ENCODE results near the gene PCYT1B. TPM values are rescaled to one million over a fixed set of nuclear protein-coding genes. Genes with fewer than 3 reads are reported as not detected.
"Not testable (repeated sequence)": the region's sequence is repeated elsewhere in the genome, so short reads cannot be mapped to it uniquely, and the experiment has no call there.

The PCYT1B gene
- polyA plus RNA-seq (2014; cell fraction: cytosol; rRNA removed) = 17.7 and 18.6 TPM in 2 replicates
- polyA plus RNA-seq (2014; cell fraction: nucleus; rRNA removed) = 7.2 and 11.9 TPM in 2 replicates

- peak; percentile 89 for DNase-seq (ENCODE audit: low spot score)
Observed at GRCh38 chrX:24647257-24648058, at the start of gene PCYT1B. PCYT1B (minus strand) TSS chrX:24647347; CDS start chrX:24647105, 242 bp downstream.

DNA sequence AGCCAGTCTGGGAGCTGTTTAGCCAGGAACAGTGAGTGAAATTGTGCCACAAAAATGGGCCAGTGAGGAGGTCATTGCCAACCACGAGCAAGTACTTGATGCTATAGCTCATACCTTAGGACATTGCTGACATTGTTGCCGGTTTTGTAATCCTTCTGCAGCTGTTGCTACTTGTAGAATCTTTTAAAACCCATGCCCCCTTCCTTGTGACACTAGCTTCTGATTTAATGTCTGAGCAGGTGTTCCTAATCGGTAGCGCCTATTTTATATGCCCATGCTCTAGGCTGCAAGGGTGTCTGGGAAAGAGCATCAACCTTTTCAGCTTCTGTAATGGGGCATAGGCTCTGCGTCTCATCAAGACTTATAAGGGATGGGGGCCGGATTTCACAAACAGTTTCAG, 49.1 kb upstream of the PCYT1B start:
- no peak for DNase-seq (ENCODE audit: low spot score)

GRCh38 chrX:24694825-24695224, 47.7 kb upstream of the PCYT1B start:
- no peak for DNase-seq (ENCODE audit: low spot score)

DNA sequence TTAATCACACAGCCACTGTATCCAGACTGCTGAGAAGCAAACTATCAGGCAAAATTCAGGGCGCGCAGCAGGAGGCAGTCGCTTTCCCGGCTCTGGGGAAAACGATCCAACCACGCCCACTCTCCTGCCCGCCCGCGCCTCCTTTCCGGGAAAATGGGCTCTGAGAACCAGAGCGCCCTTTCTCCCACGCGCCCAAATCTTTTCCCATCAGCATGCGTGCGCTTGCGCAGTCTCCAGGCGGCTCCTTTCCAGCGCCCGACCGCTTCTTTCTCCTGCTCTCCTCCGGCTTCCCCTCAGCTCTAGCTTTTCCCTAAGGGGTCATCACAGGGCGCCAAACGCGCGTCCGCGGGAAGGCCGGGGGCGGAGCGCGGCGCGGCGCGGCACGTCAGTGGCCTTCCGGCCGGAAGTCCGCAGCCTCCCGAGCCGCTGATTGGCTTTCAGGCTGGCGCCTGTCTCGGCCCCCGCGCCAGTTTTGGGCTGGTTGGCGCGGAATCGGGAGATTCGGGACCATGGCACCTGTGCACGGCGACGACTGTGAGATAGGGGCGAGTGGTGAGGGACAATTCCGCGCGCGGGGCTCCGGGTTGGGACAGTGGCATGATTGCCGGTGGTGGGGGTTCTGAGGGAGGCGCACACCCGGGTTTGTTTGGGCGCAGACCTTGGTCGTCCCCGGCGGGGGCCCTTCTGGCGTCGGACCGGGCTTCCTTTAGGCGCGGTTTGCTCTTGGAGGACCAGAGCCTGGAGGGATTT, 46.5 kb upstream of the PCYT1B start, which contains the start of gene POLA1:
TSS of gene POLA1 (plus strand) at position 466 of the 750 bp plus-strand sequence. CDS start at position 510, 44 bp downstream.
- DNase-seq (ENCODE audit: low spot score) = peak; percentile 97

GRCh38 chrX:24692305-24692704, 45.2 kb upstream of the PCYT1B start:
- DNase-seq (ENCODE audit: low spot score) = no peak

GRCh38 chrX:24684048-24684447, 36.9 kb upstream of the PCYT1B start:
- DNase-seq (ENCODE audit: low spot score) = no peak

DNA sequence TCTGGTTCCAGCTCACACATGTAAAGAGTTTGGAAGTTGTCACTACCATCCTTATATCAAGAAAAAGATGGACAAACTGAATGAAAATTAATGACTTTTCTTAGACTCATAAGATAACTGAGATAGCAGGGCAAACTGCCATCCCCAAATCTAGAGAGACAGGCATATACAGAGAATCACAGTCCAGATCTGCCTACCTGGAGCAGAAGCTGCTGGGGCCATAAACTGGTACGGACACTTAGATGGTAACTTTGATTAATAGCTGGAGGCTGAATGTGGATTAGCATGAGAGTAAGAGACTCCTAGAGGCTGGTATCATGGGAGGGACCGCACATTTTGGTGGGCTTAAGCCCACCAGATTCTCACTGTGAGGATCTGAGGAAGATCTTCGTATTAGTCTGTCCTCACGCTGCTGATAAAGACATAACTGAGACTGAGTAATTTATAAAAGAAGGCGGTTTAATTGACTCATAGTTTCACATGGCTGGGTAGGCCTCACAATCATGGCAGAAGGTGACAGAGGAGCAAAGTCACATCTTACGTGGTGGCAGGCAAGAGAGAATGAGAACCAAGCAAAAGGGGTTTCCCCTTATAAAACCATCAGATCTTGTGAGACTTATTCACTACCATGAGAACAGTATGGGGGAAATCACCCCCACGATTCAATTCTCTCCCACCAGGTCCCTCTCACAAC, 35.7 kb upstream of the PCYT1B start:
- DNase-seq (ENCODE audit: low spot score) = no peak

- DNase-seq (ENCODE audit: low spot score) = no peak
Observed at GRCh38 chrX:24676403-24677024, 29.4 kb upstream of the PCYT1B start.

- no peak for DNase-seq (ENCODE audit: low spot score)
Observed at GRCh38 chrX:24673424-24673823, 26.3 kb upstream of the PCYT1B start.

DNA sequence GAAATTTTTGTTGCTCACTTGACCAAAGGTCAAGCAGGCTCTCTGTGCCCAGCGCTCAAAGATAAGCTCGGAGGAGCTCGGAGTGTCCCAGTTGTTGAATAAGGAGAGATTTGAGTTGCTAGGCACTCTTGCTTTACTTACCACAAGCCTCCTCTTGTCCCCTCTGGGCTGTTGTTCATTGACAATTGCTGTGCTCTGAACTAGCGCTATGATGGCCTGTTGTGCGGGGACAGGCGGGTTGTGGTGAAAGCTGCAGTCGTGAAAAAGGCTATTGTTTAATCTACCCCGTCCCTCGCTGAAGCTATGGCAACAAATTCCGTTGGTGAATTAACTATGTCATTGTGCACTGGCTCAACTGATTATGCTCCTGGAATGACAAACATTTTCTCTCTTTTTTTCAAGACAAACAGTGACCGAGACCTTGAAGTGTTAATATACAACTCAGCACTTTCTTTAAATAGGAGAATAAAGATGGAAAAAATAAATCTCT, 25.6 kb upstream of the PCYT1B start:
- DNase-seq (ENCODE audit: low spot score) = no peak

- no peak for DNase-seq (ENCODE audit: low spot score)
Observed at GRCh38 chrX:24668111-24668510, 21.0 kb upstream of the PCYT1B start.

GRCh38 chrX:24662352-24662751, 15.2 kb upstream of the PCYT1B start:
- no peak for DNase-seq (ENCODE audit: low spot score)

GRCh38 chrX:24661292-24661691, 14.1 kb upstream of the PCYT1B start:
- DNase-seq (ENCODE audit: low spot score) = no peak

GRCh38 chrX:24659646-24660045, 12.5 kb upstream of the PCYT1B start:
- no peak for DNase-seq (ENCODE audit: low spot score)

- no peak for DNase-seq (ENCODE audit: low spot score)
Observed at GRCh38 chrX:24659106-24659505, 12.0 kb upstream of the PCYT1B start.

DNA sequence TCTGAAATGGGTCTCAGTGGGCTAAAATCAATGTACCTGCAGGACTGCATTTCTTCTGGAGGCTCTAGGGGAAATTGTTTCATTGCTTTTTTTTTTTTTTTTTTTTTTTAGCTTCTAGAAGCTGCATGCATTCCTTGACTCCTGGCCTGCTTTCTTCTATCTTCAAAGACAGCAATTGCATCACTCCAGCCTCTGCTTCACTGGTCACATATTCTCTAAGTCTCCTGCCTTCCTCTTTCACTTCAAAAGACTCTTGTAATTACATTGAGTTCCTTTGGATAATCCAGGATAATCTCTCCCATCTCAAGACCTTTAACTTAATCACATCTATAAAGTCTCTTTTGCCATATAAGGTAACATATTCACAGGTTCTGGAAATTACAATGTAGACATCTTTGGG, 11.3 kb upstream of the PCYT1B start:
- peak; percentile 57 for DNase-seq (ENCODE audit: low spot score)

DNA sequence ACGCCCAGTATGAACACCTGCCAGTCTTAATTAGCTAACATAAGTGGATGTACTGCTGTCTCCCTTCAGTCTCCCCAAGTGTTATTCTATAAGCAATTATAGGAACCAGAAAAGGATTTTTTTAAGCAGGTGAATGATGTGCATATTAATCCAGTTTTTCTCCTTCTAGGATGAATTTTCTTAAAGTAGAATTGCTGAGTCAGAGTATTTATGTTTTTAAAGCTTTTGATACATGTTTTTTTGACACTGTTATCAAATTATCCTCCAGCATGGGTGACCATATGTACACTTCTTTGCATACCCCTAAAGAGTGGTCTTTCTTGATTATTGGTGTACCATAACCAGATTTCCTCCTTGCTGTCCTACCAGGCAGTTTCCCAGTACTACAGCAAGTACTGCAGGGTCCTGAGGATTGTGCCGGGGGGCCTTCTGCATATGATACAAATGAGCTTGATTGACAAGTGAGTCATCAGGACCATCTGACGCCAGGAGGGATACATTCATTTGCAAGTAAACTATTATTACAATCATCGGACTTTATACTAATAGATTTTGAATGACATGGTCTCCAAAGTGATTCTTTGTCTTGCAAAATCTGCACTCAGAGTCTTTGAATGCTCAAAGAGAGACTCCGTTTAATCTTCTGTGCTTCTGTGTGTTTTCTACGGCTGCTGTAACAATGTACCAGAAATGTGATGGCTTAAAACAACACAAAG, 10.7 kb upstream of the PCYT1B start:
- DNase-seq (ENCODE audit: low spot score) = no peak

- not testable (repeated sequence) for DNase-seq (ENCODE audit: low spot score)
Observed at GRCh38 chrX:24655679-24656078, 8.5 kb upstream of the PCYT1B start.

- no peak for DNase-seq (ENCODE audit: low spot score)
Observed at GRCh38 chrX:24651783-24652182, 4.6 kb upstream of the PCYT1B start.

GRCh38 chrX:24648495-24648894, 1.3 kb upstream of the PCYT1B start:
- DNase-seq (ENCODE audit: low spot score) = no peak

- no peak for DNase-seq (ENCODE audit: low spot score)
Observed at GRCh38 chrX:24646745-24647182, 383 bp downstream of the PCYT1B start.
